ES-I3 (cell line): Measurements from ENCODE around the gene LRRTM3.

Source experiments
- H3K36me3 ChIP-seq: 2 replicates; pipeline ENCODE4 v1.6.1; 2013; ENCODE audit warnings: mild to moderate bottlenecking, low read length, control low read depth, moderate library complexity; ENCODE audit not compliant: insufficient read depth
- H3K4me1 ChIP-seq: 2 replicates; pipeline ENCODE4 v1.6.1; 2013; ENCODE audit warnings: mild to moderate bottlenecking, control low read depth, low read length; ENCODE audit not compliant: insufficient read depth
- H3K9ac ChIP-seq: 2 replicates; pipeline ENCODE4 v1.6.1; 2013; ENCODE audit warnings: low read depth, mild to moderate bottlenecking, low read length, moderate library complexity
- H3K9me3 ChIP-seq: 2 replicates; pipeline ENCODE4 v1.6.1; 2013; ENCODE audit warnings: mild to moderate bottlenecking, low read length, moderate library complexity; ENCODE audit not compliant: control insufficient read depth, insufficient read depth

LRRTM3 gene

DNA sequence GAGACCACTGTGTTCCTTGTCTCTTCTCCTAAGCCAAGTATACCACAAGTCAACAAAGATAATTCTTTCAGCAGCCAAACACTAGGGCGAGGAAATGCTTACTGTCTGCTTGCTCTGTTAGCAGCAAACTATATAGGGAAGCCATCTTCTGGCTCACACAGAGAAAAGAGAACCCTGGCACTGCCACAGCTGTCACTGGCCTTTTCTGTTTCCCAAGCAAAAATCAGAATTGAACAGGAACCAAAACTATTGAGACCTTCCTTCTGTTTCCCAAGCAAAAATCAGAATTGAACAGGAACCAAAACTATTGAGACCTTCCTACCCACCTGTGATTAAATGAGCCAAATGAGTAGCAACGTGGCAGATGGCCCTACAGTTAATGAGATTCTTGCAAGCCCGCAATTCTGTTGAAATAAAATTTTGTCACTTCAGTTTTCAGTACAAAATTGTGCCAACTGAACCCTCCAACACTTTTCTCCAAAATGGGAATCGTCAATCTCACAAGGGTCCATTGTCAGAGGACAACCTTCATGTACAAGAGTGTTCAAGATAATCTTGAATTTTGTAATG is 54.5 kb downstream of the LRRTM3 start:
- Histone ChIP-seq H3K36me3 (no peaks in the 10 kb centered on the region), H3K4me1 (no peaks in the 10 kb centered on the region), H3K9me3 (no peaks in the 10 kb centered on the region), H3K9ac (no peak overlapping the region)

DNA sequence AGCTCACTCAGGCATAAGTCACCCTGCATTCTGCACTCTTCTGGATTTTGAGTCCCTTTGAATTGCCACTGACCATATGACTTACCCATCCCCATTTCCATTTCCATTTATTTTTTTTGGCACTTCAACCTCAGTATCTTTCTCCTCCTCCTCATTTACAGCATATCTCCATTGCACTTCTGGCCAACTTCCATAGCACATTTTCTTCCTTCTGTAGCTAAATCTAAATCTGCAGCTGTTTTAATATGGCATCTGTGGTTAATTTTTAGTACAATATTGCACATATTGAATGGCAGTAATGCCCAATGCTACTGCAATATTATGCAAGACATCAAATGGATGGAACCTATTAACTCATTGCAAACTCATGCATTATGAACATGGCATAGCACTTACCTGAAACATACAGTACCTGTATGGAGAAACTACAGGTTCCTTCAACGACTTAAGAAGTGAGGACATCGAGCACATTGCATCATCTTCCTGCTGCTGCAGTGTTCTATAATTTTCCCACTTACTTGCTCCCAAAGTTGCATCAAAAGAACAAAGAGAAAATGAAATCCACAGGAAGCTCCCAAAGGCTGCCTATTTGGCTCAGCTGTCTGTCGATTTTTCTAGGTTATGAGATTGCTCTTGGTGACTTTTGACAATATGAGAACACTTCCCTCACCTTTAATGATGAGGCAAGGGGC is 55.7 kb downstream of the LRRTM3 start:
- H3K9me3 ChIP-seq: no peaks in the 10 kb centered on the region
- H3K36me3 ChIP-seq: no peaks in the 10 kb centered on the region
- H3K9ac ChIP-seq: no peak overlapping the region
- no peaks in the 10 kb centered on the region for H3K4me1 ChIP-seq

GRCh38 chr10:66982053-66982420 is 56.2 kb downstream of the LRRTM3 start:
- no peaks in the 10 kb centered on the region for H3K36me3 ChIP-seq
- no peaks in the 10 kb centered on the region for H3K4me1 ChIP-seq
- no peak overlapping the region for H3K9ac ChIP-seq
- H3K9me3 ChIP-seq: no peaks in the 10 kb centered on the region

- Histone ChIP-seq H3K9me3 (no peaks in the 10 kb centered on the region), H3K4me1 (no peaks in the 10 kb centered on the region), H3K36me3 (no peaks in the 10 kb centered on the region), H3K9ac (no peak overlapping the region)
Measured at GRCh38 chr10:66982792-66983474, 57.1 kb downstream of the LRRTM3 start.

GRCh38 chr10:66983475-66983818 is 57.6 kb downstream of the LRRTM3 start:
- Histone ChIP-seq H3K4me1 (no peaks in the 10 kb centered on the region), H3K9me3 (no peaks in the 10 kb centered on the region), H3K9ac (no peak overlapping the region), H3K36me3 (no peaks in the 10 kb centered on the region)

DNA sequence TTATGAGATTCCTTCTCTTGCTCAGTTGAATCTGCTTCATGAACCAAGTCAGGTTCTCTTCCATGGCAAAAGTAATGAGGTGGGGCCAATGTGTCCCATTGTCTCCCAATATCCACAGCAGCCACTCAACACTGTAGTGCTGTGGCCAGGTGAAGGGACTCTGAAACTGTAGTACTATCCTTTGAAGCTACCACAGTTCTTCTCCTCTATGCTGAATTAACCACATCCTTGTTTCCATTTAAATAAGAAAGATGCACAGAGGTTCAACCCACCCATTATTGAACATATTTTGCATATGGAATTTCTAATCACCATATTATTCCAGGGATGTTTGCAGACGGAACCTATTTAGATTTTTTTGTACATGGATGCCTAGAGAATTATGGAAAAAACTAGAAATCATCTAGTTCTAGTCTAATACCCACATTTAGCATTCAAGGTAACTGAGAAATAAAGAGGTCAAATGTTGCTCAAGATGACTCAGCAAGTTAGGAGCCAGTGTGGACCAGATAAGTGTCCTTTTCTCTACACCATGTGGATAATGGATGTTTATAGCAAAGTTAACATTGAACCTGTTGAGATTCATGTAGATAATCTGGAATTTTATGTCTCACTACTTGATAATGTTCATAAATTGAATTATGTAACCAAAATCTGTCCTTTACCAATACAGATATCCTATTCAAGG is 64.5 kb downstream of the LRRTM3 start:
- Histone ChIP-seq H3K9ac (no peak overlapping the region), H3K36me3 (no peaks in the 10 kb centered on the region), H3K9me3 (no peaks in the 10 kb centered on the region), H3K4me1 (no peaks in the 10 kb centered on the region)

DNA sequence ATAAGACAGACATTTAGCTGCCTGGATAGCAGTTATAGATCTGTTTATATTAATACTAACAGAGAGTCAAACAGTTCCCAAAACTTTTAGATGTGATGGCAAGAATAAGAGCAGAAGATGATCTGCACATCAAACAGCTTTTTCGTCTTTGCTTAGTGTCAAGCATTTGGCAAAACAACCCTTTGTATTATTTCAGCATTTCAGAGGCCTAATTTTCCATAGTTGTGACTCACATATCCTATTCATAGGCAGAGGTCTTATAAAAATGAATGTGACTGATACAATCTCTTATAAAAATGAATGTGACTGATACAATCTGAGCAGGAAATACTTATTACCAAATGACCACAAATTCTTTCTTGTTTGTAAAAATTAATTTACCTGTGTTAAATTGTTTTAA is 71.2 kb downstream of the LRRTM3 start:
- no peaks in the 10 kb centered on the region for H3K9me3 ChIP-seq
- H3K36me3 ChIP-seq: no peaks in the 10 kb centered on the region
- H3K4me1 ChIP-seq: no peaks in the 10 kb centered on the region
- H3K9ac ChIP-seq: no peak overlapping the region

DNA sequence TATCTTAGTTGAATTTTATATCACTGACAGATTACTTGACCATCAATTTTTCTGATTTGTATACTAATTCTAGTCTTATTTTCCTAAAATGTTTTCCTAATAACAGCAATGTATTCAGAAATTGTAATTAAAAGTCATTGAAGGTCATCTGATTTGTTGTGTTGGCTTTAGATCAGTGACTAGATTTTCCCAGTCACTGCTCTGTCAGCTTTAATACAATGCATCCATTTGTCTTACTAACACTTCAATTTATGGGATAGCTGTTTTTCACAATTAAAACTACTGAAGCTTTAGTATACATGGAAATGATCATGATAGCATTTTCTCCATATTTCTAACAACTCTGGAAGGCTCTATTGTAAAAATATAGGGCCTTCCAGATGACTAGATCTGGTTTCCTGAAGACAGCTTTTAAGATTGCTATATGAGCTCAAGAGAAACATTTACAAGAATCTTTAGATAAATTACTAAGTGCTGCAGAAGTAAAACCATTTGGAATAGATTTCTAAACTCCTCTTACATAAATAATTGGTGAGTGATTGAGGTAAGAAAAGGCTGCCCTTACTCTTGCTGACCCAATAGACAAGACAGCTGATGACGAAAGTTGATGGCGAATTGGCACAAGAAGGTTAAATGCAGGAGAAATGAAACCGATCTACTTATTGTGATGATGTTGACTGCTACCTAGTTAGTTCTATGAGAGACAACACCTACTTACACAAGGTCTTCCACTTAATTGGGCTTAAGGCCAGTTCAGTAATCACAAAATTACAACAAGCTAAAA is 74.1 kb downstream of the LRRTM3 start:
- no peaks in the 10 kb centered on the region for H3K36me3 ChIP-seq
- no peaks in the 10 kb centered on the region for H3K4me1 ChIP-seq
- H3K9me3 ChIP-seq: no peaks in the 10 kb centered on the region
- H3K9ac ChIP-seq: no peak overlapping the region

DNA sequence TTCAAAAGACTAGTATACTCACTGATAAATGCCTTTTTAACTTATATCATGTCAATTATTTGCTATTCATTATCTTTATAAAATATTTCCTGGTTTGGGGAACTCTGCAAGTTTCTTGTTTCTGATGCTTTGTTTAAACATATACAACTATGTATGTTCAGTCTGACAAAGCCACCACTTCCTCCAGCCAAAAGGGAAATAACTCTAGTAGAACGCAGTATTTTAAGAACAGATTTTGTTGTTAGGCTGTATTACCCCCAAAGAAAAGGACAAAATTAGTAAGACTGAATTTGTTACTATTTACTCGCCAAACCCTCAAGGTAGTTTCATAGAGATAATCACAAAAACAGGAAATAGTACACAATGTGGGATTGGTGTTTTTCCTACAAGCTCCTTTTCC is 78.9 kb downstream of the LRRTM3 start:
- no peaks in the 10 kb centered on the region for H3K36me3 ChIP-seq
- no peaks in the 10 kb centered on the region for H3K9me3 ChIP-seq
- H3K9ac ChIP-seq: no peak overlapping the region
- no peaks in the 10 kb centered on the region for H3K4me1 ChIP-seq

GRCh38 chr10:67005981-67006380 is 80.1 kb downstream of the LRRTM3 start:
- Histone ChIP-seq H3K9me3 (no peaks in the 10 kb centered on the region), H3K36me3 (no peaks in the 10 kb centered on the region), H3K9ac (no peak overlapping the region), H3K4me1 (no peaks in the 10 kb centered on the region)

- H3K36me3 ChIP-seq: no peaks in the 10 kb centered on the region
- no peaks in the 10 kb centered on the region for H3K9me3 ChIP-seq
- no peaks in the 10 kb centered on the region for H3K4me1 ChIP-seq
- no peak overlapping the region for H3K9ac ChIP-seq
Measured at GRCh38 chr10:67011480-67011879, 85.6 kb downstream of the LRRTM3 start.

- Histone ChIP-seq H3K9me3 (no peaks in the 10 kb centered on the region), H3K9ac (no peak overlapping the region), H3K36me3 (no peaks in the 10 kb centered on the region), H3K4me1 (no peaks in the 10 kb centered on the region)
Measured at GRCh38 chr10:67011981-67012380, 86.1 kb downstream of the LRRTM3 start.

GRCh38 chr10:67015225-67015624 is 89.4 kb downstream of the LRRTM3 start:
- H3K9ac ChIP-seq: no peak overlapping the region
- no peaks in the 10 kb centered on the region for H3K4me1 ChIP-seq
- H3K9me3 ChIP-seq: no peaks in the 10 kb centered on the region
- H3K36me3 ChIP-seq: no peaks in the 10 kb centered on the region

- no peaks in the 10 kb centered on the region for H3K4me1 ChIP-seq
- no peak overlapping the region for H3K9ac ChIP-seq
- no peaks in the 10 kb centered on the region for H3K9me3 ChIP-seq
- no peaks in the 10 kb centered on the region for H3K36me3 ChIP-seq
Measured at GRCh38 chr10:67017218-67017617, 91.4 kb downstream of the LRRTM3 start.
